SJSA1 (cell line): ENCODE data around the gene RPS16. TPM values are rescaled to one million over a fixed set of nuclear protein-coding genes. Genes with fewer than 3 reads are reported as not detected.
"Not testable (repeated sequence)": the region's sequence is repeated elsewhere in the genome, so short reads cannot be mapped to it uniquely, and the experiment has no call there.

Source experiments
- DNase-seq, 2 experiments: peaks; one replicate each; pipeline ENCODE4 v3.0.0-alpha.2; 2015 to 2020; ENCODE audit warnings: low spot score in 2 of 2, low read depth in 1 of 2
- H3K27ac ChIP-seq: fragments of 250-450 bp; sonication (Bioruptor Pico); 2 replicates; pipeline ENCODE4 v1.5.1; 2020; ENCODE audit warnings: mild to moderate bottlenecking, moderate library complexity
- H3K27me3 ChIP-seq: fragments of 250-450 bp; sonication (Bioruptor Pico); replicated peaks from 2 replicates; pipeline ENCODE4 v1.5.1; 2020; ENCODE audit warnings: mild to moderate bottlenecking, moderate library complexity
- H3K36me3 ChIP-seq: fragments of 250-450 bp; sonication (Bioruptor Pico); 2 replicates; pipeline ENCODE4 v1.5.1; 2020; ENCODE audit warnings: mild to moderate bottlenecking
- H3K4me1 ChIP-seq: fragments of 250-450 bp; sonication (Bioruptor Pico); replicated peaks from 2 replicates; pipeline ENCODE4 v1.6.1; 2021; ENCODE audit warnings: mild to moderate bottlenecking
- H3K4me3 ChIP-seq: fragments of 250-450 bp; sonication (Bioruptor Pico); 2 replicates; pipeline ENCODE4 v1.5.1; 2020; ENCODE audit warnings: mild to moderate bottlenecking
- H3K9me3 ChIP-seq: fragments of 250-450 bp; sonication (Bioruptor Pico); replicated peaks from 2 replicates; pipeline ENCODE4 v1.5.1; 2020; ENCODE audit warnings: mild to moderate bottlenecking
- total RNA-seq: library from RNA; depleted of rRNA; stranded (reverse); fragments of >200 nt; shearing (Covaris generic); gene quantifications from 2 replicates; pipeline ENCODE4 v1.2.3, GENCODE V29; 2014; rRNA removed

Gene RPS16
- 54.0 and 69.4 TPM in 2 replicates for total RNA-seq

GRCh38 chr19:39435499-39436349 is at the start of gene RPS16:
Gene RPS16 (minus strand): TSS chr19:39435949. CDS start chr19:39435895, 54 bp downstream.
- peaks cover 28% of the 10 kb centered on the region for H3K4me1 ChIP-seq
- H3K4me3 ChIP-seq, result peak within 1 kb of the TSS; percentile 75
- peak; percentile 96 to 99 for DNase-seq
- H3K36me3 ChIP-seq, result peaks cover 46% of the 10 kb centered on the region
- peak within 1 kb of the TSS; percentile 71 for H3K27ac ChIP-seq
- no peaks in the 10 kb centered on the region for H3K9me3 ChIP-seq
- H3K27me3 ChIP-seq, result no peaks in the 10 kb centered on the region

GRCh38 chr19:39483141-39483540 is 47.4 kb upstream of the RPS16 start:
- Histone ChIP-seq H3K4me3 (no peak overlapping the region), H3K27me3 (no peaks in the 10 kb centered on the region), H3K36me3 (peaks cover 61% of the 10 kb centered on the region), H3K9me3 (no peaks in the 10 kb centered on the region), H3K27ac (no peak overlapping the region), H3K4me1 (peaks cover 15% of the 10 kb centered on the region)
- no peak for DNase-seq

- Histone ChIP-seq H3K27ac (no peak overlapping the region), H3K27me3 (no peaks in the 10 kb centered on the region)
- no peak for DNase-seq
Measured at GRCh38 chr19:39481676-39482075, 45.9 kb upstream of the RPS16 start.

GRCh38 chr19:39481229-39481545 is 45.4 kb upstream of the RPS16 start:
- peaks cover 53% of the 10 kb centered on the region for H3K36me3 ChIP-seq
- no peaks in the 10 kb centered on the region for H3K27me3 ChIP-seq
- peak overlapping the region; percentile 87 for H3K4me3 ChIP-seq
- H3K9me3 ChIP-seq, result no peaks in the 10 kb centered on the region
- DNase-seq, result no peak
- peak overlapping the region; percentile 61 for H3K27ac ChIP-seq
- peaks cover 15% of the 10 kb centered on the region for H3K4me1 ChIP-seq

More at GRCh38 chr19:39481676-39482075, 45.9 kb upstream of the RPS16 start:
- no peaks in the 10 kb centered on the region for H3K9me3 ChIP-seq
- H3K36me3 ChIP-seq, result peaks cover 53% of the 10 kb centered on the region
- peaks cover 15% of the 10 kb centered on the region for H3K4me1 ChIP-seq
- H3K4me3 ChIP-seq, result peak overlapping the region; percentile 87

- Histone ChIP-seq H3K4me3 (peak within 1 kb of the TSS; percentile 87), H3K36me3 (peaks cover 53% of the 10 kb centered on the region), H3K4me1 (peaks cover 15% of the 10 kb centered on the region), H3K9me3 (no peaks in the 10 kb centered on the region), H3K27ac (peak within 1 kb of the TSS; percentile 61), H3K27me3 (no peaks in the 10 kb centered on the region)
- peak; percentile 94 to 99 for DNase-seq
Measured at GRCh38 chr19:39480337-39481228, 44.8 kb upstream of the RPS16 start, which contains the start of gene TIMM50. Gene TIMM50 (plus strand): TSS chr19:39480838. CDS start chr19:39480854, 16 bp downstream.

GRCh38 chr19:39479916-39480315 is 44.2 kb upstream of the RPS16 start:
- Histone ChIP-seq H3K27me3 (no peaks in the 10 kb centered on the region), H3K4me3 (peak overlapping the region; percentile 87), H3K4me1 (peaks cover 15% of the 10 kb centered on the region), H3K27ac (peak overlapping the region; percentile 61), H3K9me3 (no peaks in the 10 kb centered on the region), H3K36me3 (peaks cover 54% of the 10 kb centered on the region)
- DNase-seq, result no peak

GRCh38 chr19:39479319-39479801 is 43.6 kb upstream of the RPS16 start:
- H3K4me1 ChIP-seq, result peaks cover 15% of the 10 kb centered on the region
- not testable (repeated sequence) for H3K4me3 ChIP-seq, H3K27me3 ChIP-seq, DNase-seq, H3K9me3 ChIP-seq, H3K27ac ChIP-seq
- peaks cover 56% of the 10 kb centered on the region for H3K36me3 ChIP-seq

- peaks cover 66% of the 10 kb centered on the region for H3K36me3 ChIP-seq
- no peaks in the 10 kb centered on the region for H3K9me3 ChIP-seq
- no peak overlapping the region for H3K4me3 ChIP-seq
- no peaks in the 10 kb centered on the region for H3K27me3 ChIP-seq
- DNase-seq, result no peak
- peaks cover 4% of the 10 kb centered on the region for H3K4me1 ChIP-seq
- H3K27ac ChIP-seq, result no peak overlapping the region
Measured at GRCh38 chr19:39475748-39476147, 40.0 kb upstream of the RPS16 start.

GRCh38 chr19:39474139-39474620 is 38.4 kb upstream of the RPS16 start:
- peak; percentile 18 to 73 for DNase-seq
- no peaks in the 10 kb centered on the region for H3K4me1 ChIP-seq
- H3K36me3 ChIP-seq, result peaks cover 81% of the 10 kb centered on the region
- no peaks in the 10 kb centered on the region for H3K27me3 ChIP-seq
- no peaks in the 10 kb centered on the region for H3K9me3 ChIP-seq
- no peak overlapping the region for H3K27ac ChIP-seq
- H3K4me3 ChIP-seq, result no peak overlapping the region

GRCh38 chr19:39473443-39473960 is 37.8 kb upstream of the RPS16 start:
- H3K36me3 ChIP-seq, result peaks cover 87% of the 10 kb centered on the region
- H3K27ac ChIP-seq, result no peak overlapping the region
- no peak for DNase-seq
- H3K27me3 ChIP-seq, result no peaks in the 10 kb centered on the region
- no peaks in the 10 kb centered on the region for H3K4me1 ChIP-seq
- no peak overlapping the region for H3K4me3 ChIP-seq
- H3K9me3 ChIP-seq, result no peaks in the 10 kb centered on the region

- Histone ChIP-seq H3K36me3 (peaks cover 94% of the 10 kb centered on the region), H3K27ac (no peak overlapping the region), H3K4me1 (no peaks in the 10 kb centered on the region), H3K9me3 (no peaks in the 10 kb centered on the region), H3K27me3 (no peaks in the 10 kb centered on the region), H3K4me3 (no peak overlapping the region)
- no peak for DNase-seq
Measured at GRCh38 chr19:39472746-39473442, 37.1 kb upstream of the RPS16 start.

GRCh38 chr19:39471756-39472536 is 36.2 kb upstream of the RPS16 start:
- Histone ChIP-seq H3K27me3 (no peaks in the 10 kb centered on the region), H3K27ac (no peak overlapping the region), H3K4me1 (no peaks in the 10 kb centered on the region), H3K36me3 (peaks cover 100% of the 10 kb centered on the region), H3K4me3 (no peak overlapping the region), H3K9me3 (no peaks in the 10 kb centered on the region)
- DNase-seq, result no peak
